WERI-Rb-1 (cell line): Measurements from ENCODE around the gene PODN.

ENCODE experiments used
- DNase-seq: peaks from one replicate; pipeline ENCODE4 v3.0.0-alpha.2; 2020
- H3K27ac ChIP-seq: fragments of 250-450 bp; sonication (Bioruptor Pico); 2 replicates; pipeline ENCODE4 v1.5.1; 2020; ENCODE audit warnings: mild to moderate bottlenecking, moderate library complexity
- H3K27me3 ChIP-seq: fragments of 250-450 bp; sonication (Bioruptor Pico); 2 replicates; pipeline ENCODE4 v1.5.1; 2021; ENCODE audit warnings: mild to moderate bottlenecking, low read depth, moderate library complexity; ENCODE audit not compliant: insufficient read depth, severe bottlenecking
- H3K36me3 ChIP-seq: fragments of 250-450 bp; sonication (Bioruptor Pico); 2 replicates; pipeline ENCODE4 v1.5.1; 2020; ENCODE audit warnings: mild to moderate bottlenecking, moderate library complexity
- H3K4me3 ChIP-seq: 2 replicates; pipeline ENCODE4 v1.5.1; 2011; ENCODE audit warnings: low read depth, mild to moderate bottlenecking, control low read depth, low read length
- H3K9me3 ChIP-seq: fragments of 250-450 bp; sonication (Bioruptor Pico); 2 replicates; pipeline ENCODE4 v1.5.1; 2021; ENCODE audit warnings: mild to moderate bottlenecking, moderate library complexity; ENCODE audit not compliant: severe bottlenecking
- TF ChIP-seq, protein P1 (sequence below): IDR thresholded peaks from 2 replicates; pipeline ENCODE4 v1.5.1; 2011; ENCODE audit warnings: low read depth, mild to moderate bottlenecking, control low read depth, inconsistent platforms, low read length

PODN gene

DNA sequence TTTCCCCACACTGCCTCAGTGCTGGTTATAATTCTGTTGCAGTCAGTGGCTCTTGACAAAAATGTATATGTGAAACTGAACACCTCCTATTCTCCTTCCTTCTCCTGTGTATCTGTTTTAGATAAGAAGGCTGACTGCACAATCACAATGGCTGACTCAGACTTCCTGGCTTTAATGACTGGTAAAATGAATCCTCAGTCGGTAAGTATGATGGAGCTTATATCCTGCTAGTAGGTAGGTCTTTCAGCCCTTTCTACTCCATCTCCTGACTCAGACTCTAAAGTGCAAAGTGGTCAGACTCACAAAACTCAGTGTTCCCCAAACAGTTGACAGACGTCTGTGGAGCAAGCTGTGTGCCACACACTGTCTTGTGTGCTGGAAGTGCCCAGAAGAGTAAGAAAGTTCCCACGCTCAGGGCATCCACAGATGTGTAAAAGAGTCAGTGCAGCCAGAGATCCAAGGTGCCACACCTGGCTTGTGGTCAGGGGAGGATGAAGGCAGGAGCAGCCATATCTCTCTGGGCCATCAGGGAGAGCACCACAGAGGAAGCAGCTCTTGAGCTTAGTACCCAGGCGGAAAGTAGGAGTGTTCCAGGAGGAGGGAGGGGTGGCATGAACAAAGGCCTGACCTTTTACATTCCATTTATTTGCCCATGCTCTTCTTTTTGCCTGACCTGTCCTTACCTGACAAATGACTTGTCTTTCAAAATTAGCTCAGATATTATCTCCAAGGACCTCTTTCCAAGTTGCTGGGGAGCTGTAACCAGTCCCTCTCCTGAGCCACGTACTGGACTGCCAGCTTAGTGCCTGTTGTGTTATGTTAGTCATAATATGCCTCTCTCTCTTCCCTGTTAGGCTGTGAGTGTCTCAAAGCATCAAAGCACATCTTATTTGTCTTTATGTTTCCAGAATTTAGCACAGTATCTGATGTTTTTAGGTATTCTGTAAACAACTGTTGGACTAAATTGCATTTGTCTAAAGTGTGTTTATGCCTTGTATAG is 14.0 kb upstream of the PODN start:
- Histone ChIP-seq H3K27me3 (no peaks in the 10 kb centered on the region), H3K4me3 (no peak overlapping the region), H3K27ac (peak overlapping the region; percentile 32; the same call in 1 of the 2 replicates), H3K36me3 (no peaks in the 10 kb centered on the region; the same call in none of the 2 replicates), H3K9me3 (no peaks in the 10 kb centered on the region)
- DNase-seq: no peak
- TF ChIP-seq, protein P1, sequence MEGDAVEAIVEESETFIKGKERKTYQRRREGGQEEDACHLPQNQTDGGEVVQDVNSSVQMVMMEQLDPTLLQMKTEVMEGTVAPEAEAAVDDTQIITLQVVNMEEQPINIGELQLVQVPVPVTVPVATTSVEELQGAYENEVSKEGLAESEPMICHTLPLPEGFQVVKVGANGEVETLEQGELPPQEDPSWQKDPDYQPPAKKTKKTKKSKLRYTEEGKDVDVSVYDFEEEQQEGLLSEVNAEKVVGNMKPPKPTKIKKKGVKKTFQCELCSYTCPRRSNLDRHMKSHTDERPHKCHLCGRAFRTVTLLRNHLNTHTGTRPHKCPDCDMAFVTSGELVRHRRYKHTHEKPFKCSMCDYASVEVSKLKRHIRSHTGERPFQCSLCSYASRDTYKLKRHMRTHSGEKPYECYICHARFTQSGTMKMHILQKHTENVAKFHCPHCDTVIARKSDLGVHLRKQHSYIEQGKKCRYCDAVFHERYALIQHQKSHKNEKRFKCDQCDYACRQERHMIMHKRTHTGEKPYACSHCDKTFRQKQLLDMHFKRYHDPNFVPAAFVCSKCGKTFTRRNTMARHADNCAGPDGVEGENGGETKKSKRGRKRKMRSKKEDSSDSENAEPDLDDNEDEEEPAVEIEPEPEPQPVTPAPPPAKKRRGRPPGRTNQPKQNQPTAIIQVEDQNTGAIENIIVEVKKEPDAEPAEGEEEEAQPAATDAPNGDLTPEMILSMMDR: no peak

DNA sequence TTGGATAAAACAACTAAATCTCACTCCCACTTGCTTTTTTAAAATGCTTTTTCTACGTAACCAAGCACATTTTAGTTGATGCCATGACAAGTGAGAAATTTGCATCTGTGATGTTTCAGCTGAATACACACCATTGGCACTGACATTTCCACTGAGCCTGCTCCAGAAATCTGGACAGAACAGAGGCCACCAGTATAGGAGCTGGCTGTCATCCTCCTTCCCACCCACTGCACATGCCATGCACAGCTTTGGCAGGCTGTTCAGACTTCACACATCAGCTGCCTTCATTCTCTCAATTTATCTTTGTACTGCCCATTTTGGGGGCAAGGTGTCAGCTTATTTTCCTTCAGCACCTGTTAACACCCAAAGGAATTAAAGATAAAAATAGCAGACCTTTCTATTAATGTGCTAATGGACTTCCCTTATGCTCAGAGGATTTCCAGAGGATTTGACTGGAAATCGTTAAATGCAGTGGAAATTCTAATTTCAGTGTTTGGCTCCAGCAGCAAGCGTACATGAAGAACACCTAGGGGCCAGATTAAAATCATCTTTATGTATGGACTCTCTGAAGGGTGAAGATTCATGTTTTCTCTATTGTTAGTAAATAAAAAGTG is 12.9 kb upstream of the PODN start:
- TF ChIP-seq, protein P1: no peak
- peak overlapping the region; percentile 32; the same call in 1 of the 2 replicates for H3K27ac ChIP-seq
- no peaks in the 10 kb centered on the region; the same call in none of the 2 replicates for H3K36me3 ChIP-seq
- H3K4me3 ChIP-seq: no peak overlapping the region
- no peaks in the 10 kb centered on the region for H3K9me3 ChIP-seq
- no peaks in the 10 kb centered on the region for H3K27me3 ChIP-seq
- peak; percentile 36 for DNase-seq

- Histone ChIP-seq H3K27ac (peak overlapping the region; percentile 1), H3K27me3 (no peaks in the 10 kb centered on the region), H3K36me3 (no peaks in the 10 kb centered on the region; the same call in 1 of the 2 replicates), H3K9me3 (no peaks in the 10 kb centered on the region), H3K4me3 (no peak overlapping the region)
- DNase-seq: no peak
- TF ChIP-seq, protein P1: no peak
Measured at GRCh38 chr1:53049574-53049967, 12.4 kb upstream of the PODN start.

- Histone ChIP-seq H3K4me3 (no peak overlapping the region), H3K9me3 (no peaks in the 10 kb centered on the region), H3K27me3 (no peaks in the 10 kb centered on the region), H3K27ac (peak overlapping the region; percentile 1), H3K36me3 (no peaks in the 10 kb centered on the region; the same call in 1 of the 2 replicates)
- TF ChIP-seq, protein P1: no peak
- DNase-seq: no peak
Measured at GRCh38 chr1:53050310-53050709, 11.7 kb upstream of the PODN start.

- Histone ChIP-seq H3K27me3 (no peaks in the 10 kb centered on the region), H3K9me3 (no peaks in the 10 kb centered on the region), H3K36me3 (no peaks in the 10 kb centered on the region; the same call in 1 of the 2 replicates), H3K27ac (peak overlapping the region; percentile 9; the same call in 1 of the 2 replicates), H3K4me3 (no peak overlapping the region)
- DNase-seq: no peak
- TF ChIP-seq, protein P1: no peak
Measured at GRCh38 chr1:53051676-53052075, 10.3 kb upstream of the PODN start.
